K562 (cell line): ENCODE measurements around the gene KCNAB1. TPM values are rescaled to one million over a fixed set of nuclear protein-coding genes. Genes with fewer than 3 reads are reported as not detected.
A peak's percentile ranks its signal among the peaks of the same experiment; 100 is the strongest.

ENCODE experiments used
- BHLHE40 ChIP-seq: IDR thresholded peaks from 2 replicates; pipeline ENCODE4 v1.6.1; 2011; ENCODE audit warnings: low read length, improper control_type of control experiment
- CREM ChIP-seq: IDR thresholded peaks from 2 replicates; pipeline ENCODE4 v1.6.1; 2014; ENCODE audit warnings: antibody characterized with exemption, low read depth
- EP300 ChIP-seq: IDR thresholded peaks from 2 replicates; pipeline ENCODE4 v1.6.1; 2012; ENCODE audit warnings: low read length, improper control_type of control experiment
- EP400 ChIP-seq: fragments of 450-650 bp; IDR thresholded peaks from 2 replicates; pipeline ENCODE4 v1.6.1; 2017; ENCODE audit warnings: antibody characterized with exemption, mild to moderate bottlenecking, moderate library complexity
- FOSL1 ChIP-seq: fragments of 200-800 bp; sonication (Bioruptor generic); conservative IDR thresholded peaks from 2 replicates; pipeline ENCODE4 v1.6.1; 2016; ENCODE audit warnings: missing genetic modification characterization, missing compliant biosample characterization
- GABPA ChIP-seq: fragments of 200-800 bp; sonication (Bioruptor generic); conservative IDR thresholded peaks from 2 replicates; pipeline ENCODE4 v1.6.1; 2016; ENCODE audit warnings: low read depth, missing genetic modification characterization, missing compliant biosample characterization
- GATA2 ChIP-seq: sonication (generic); formaldehyde crosslinking; IDR thresholded peaks from 2 replicates; pipeline ENCODE4 v1.4.0; 2020; ENCODE audit warnings: mild to moderate bottlenecking, missing genetic modification reagents
- HDAC2 ChIP-seq: fragments of 450-650 bp; IDR thresholded peaks from 2 replicates; pipeline ENCODE4 v1.6.1; 2016; ENCODE audit warnings: mild to moderate bottlenecking
- MEF2D ChIP-seq: conservative IDR thresholded peaks from 2 replicates; pipeline ENCODE4 v1.6.1; 2016; ENCODE audit warnings: low read depth, missing genetic modification characterization, missing compliant biosample characterization
- MIER1 ChIP-seq: fragments of 450-650 bp; IDR thresholded peaks from 2 replicates; pipeline ENCODE4 v1.6.1; 2016; ENCODE audit warnings: antibody characterized with exemption, mild to moderate bottlenecking, low read depth
- NBN ChIP-seq: fragments of 450-650 bp; IDR thresholded peaks from 2 replicates; pipeline ENCODE4 v1.6.1; 2016; ENCODE audit warnings: low read depth, mild to moderate bottlenecking
- POLR2A ChIP-seq: fragments of 450-650 bp; conservative IDR thresholded peaks from 2 replicates; pipeline ENCODE4 v1.6.1; 2016
- RAD21 ChIP-seq, 2 experiments: fragments of 250-450 bp in 1 of 2; fragments of 450-650 bp in 1 of 2; sonication (Bioruptor Pico) in 1 of 2; formaldehyde crosslinking in 1 of 2; IDR thresholded peaks in 1 of 2; conservative IDR thresholded peaks in 1 of 2; 2 replicates each; pipeline versions ENCODE4 v1.4.0 to v1.8.0; 2020 to 2022; ENCODE audit warnings: mild to moderate bottlenecking in 2 of 2, moderate library complexity in 1 of 2
- RFX1 ChIP-seq: fragments of 450-650 bp; IDR thresholded peaks from 2 replicates; pipeline ENCODE4 v1.6.1; 2016; ENCODE audit warnings: mild to moderate bottlenecking, moderate library complexity
- TCF3 ChIP-seq: sonication (generic); formaldehyde crosslinking; IDR thresholded peaks from 2 replicates; pipeline ENCODE4 v1.4.0; 2020; ENCODE audit warnings: mild to moderate bottlenecking, missing genetic modification reagents
- TCF7 ChIP-seq: sonication (generic); IDR thresholded peaks from 2 replicates; pipeline ENCODE4 v1.6.1; 2016; ENCODE audit warnings: antibody characterized with exemption, borderline replicate concordance
- TEAD4 ChIP-seq, 2 experiments: sonication (generic) in 1 of 2; formaldehyde crosslinking in 1 of 2; IDR thresholded peaks; 2 replicates each; pipeline versions ENCODE4 v1.6.1 to v1.8.0; 2012 to 2022; ENCODE audit warnings: borderline replicate concordance in 1 of 2, inconsistent platforms in 1 of 2, low read length in 1 of 2, mild to moderate bottlenecking in 1 of 2, missing genetic modification reagents in 1 of 2
- ZNF76 ChIP-seq: fragments of 250-450 bp; sonication (Bioruptor Pico); IDR thresholded peaks from 2 replicates; pipeline ENCODE4 v1.4.0; 2020; ENCODE audit warnings: mild to moderate bottlenecking, moderate library complexity, borderline replicate concordance
- polyA plus RNA-seq, 8 experiments: library from polyadenylated mRNA; depleted of rRNA in 4 of 8; stranded (reverse) in 5 of 8; unstranded in 3 of 8; fragments of >200 nt; fragmentation: Nextera tagmentation in 2 of 8; fragmentation: Illumina TruSeq in 1 of 8; extraction: Ambion mirVana in 2 of 8; extraction: Trizol in 1 of 8; gene quantifications; 2 replicates each; pipeline versions ENCODE4 v1.2.1 to v1.2.3, GENCODE V29; 2011 to 2014; ENCODE audit warnings: inconsistent platforms in 1 of 8, missing spikeins in 1 of 8
- total RNA-seq, 7 experiments: library from RNA; depleted of rRNA in 6 of 7; stranded (reverse); fragments of >200 nt in 6 of 7; fragmentation: Illumina TruSeq in 2 of 7; extraction: Trizol in 2 of 7; gene quantifications; 2 replicates each; pipeline versions ENCODE4 v1.2.1 to v1.2.3, GENCODE V29; 2011 to 2021; ENCODE audit warnings: low replicate concordance in 1 of 7
- TF ChIP-seq, protein P1 (sequence below): fragments of 450-650 bp; IDR thresholded peaks from 2 replicates; pipeline ENCODE4 v1.6.1; 2016; ENCODE audit warnings: mild to moderate bottlenecking, moderate library complexity

Gene KCNAB1
- total and polyA plus RNA-seq, 9 of the 15 experiments (the other 6 are each of a cell fraction or from before 2014, with no cell fraction given) = 0.14 to 1.2 (median 0.51) TPM

DNA sequence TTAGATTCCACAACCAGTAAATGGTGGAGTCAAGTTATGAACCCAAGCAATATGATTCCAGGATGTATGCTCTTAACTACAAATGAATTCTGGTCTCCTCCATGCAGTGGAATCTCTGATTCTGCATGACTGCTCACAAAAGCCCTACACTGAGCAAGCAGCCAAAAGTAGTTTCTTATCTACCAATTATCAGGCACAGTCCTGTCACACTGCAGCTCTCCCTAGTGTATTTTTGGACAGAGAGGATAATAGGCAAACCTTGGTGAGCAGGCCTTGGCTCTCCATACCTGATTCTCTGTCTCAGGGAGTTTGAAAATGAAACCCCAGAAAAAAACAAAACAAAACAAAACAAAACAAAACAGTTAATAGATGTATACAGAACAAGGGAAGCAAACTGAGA, 438.0 kb downstream of the KCNAB1 start (continued):
- TF ChIP-seq, protein P1, sequence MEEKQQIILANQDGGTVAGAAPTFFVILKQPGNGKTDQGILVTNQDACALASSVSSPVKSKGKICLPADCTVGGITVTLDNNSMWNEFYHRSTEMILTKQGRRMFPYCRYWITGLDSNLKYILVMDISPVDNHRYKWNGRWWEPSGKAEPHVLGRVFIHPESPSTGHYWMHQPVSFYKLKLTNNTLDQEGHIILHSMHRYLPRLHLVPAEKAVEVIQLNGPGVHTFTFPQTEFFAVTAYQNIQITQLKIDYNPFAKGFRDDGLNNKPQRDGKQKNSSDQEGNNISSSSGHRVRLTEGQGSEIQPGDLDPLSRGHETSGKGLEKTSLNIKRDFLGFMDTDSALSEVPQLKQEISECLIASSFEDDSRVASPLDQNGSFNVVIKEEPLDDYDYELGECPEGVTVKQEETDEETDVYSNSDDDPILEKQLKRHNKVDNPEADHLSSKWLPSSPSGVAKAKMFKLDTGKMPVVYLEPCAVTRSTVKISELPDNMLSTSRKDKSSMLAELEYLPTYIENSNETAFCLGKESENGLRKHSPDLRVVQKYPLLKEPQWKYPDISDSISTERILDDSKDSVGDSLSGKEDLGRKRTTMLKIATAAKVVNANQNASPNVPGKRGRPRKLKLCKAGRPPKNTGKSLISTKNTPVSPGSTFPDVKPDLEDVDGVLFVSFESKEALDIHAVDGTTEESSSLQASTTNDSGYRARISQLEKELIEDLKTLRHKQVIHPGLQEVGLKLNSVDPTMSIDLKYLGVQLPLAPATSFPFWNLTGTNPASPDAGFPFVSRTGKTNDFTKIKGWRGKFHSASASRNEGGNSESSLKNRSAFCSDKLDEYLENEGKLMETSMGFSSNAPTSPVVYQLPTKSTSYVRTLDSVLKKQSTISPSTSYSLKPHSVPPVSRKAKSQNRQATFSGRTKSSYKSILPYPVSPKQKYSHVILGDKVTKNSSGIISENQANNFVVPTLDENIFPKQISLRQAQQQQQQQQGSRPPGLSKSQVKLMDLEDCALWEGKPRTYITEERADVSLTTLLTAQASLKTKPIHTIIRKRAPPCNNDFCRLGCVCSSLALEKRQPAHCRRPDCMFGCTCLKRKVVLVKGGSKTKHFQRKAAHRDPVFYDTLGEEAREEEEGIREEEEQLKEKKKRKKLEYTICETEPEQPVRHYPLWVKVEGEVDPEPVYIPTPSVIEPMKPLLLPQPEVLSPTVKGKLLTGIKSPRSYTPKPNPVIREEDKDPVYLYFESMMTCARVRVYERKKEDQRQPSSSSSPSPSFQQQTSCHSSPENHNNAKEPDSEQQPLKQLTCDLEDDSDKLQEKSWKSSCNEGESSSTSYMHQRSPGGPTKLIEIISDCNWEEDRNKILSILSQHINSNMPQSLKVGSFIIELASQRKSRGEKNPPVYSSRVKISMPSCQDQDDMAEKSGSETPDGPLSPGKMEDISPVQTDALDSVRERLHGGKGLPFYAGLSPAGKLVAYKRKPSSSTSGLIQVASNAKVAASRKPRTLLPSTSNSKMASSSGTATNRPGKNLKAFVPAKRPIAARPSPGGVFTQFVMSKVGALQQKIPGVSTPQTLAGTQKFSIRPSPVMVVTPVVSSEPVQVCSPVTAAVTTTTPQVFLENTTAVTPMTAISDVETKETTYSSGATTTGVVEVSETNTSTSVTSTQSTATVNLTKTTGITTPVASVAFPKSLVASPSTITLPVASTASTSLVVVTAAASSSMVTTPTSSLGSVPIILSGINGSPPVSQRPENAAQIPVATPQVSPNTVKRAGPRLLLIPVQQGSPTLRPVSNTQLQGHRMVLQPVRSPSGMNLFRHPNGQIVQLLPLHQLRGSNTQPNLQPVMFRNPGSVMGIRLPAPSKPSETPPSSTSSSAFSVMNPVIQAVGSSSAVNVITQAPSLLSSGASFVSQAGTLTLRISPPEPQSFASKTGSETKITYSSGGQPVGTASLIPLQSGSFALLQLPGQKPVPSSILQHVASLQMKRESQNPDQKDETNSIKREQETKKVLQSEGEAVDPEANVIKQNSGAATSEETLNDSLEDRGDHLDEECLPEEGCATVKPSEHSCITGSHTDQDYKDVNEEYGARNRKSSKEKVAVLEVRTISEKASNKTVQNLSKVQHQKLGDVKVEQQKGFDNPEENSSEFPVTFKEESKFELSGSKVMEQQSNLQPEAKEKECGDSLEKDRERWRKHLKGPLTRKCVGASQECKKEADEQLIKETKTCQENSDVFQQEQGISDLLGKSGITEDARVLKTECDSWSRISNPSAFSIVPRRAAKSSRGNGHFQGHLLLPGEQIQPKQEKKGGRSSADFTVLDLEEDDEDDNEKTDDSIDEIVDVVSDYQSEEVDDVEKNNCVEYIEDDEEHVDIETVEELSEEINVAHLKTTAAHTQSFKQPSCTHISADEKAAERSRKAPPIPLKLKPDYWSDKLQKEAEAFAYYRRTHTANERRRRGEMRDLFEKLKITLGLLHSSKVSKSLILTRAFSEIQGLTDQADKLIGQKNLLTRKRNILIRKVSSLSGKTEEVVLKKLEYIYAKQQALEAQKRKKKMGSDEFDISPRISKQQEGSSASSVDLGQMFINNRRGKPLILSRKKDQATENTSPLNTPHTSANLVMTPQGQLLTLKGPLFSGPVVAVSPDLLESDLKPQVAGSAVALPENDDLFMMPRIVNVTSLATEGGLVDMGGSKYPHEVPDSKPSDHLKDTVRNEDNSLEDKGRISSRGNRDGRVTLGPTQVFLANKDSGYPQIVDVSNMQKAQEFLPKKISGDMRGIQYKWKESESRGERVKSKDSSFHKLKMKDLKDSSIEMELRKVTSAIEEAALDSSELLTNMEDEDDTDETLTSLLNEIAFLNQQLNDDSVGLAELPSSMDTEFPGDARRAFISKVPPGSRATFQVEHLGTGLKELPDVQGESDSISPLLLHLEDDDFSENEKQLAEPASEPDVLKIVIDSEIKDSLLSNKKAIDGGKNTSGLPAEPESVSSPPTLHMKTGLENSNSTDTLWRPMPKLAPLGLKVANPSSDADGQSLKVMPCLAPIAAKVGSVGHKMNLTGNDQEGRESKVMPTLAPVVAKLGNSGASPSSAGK = no peak
- 0 out of 2 replicates have a peak, but pooled peaks have one; percentile 31 for TF ChIP-seq CREM
- TF ChIP-seq RAD21 (CRISPR knock-in tag; conservative IDR thresholded peaks at IDR 0.05 in 1 of 2, IDR thresholded peaks at IDR 0.05 in 1 of 2) = peak; percentile 15 to 24; a peak in 3 of 4 replicates
- TF ChIP-seq MIER1 = no peak
- peak; percentile 48; the same call in 1 of the 2 replicates for TF ChIP-seq TCF3 (CRISPR knock-in tag)
- peak; percentile 72; the same call in 1 of the 2 replicates for TF ChIP-seq MEF2D (tag)
- no peak for TF ChIP-seq POLR2A
- TF ChIP-seq RFX1 = 0 out of 2 replicates have a peak, but pooled peaks have one; percentile 4
- 0 out of 2 replicates have a peak, but pooled peaks have one; percentile 28 for TF ChIP-seq FOSL1 (tag)
- TF ChIP-seq BHLHE40 = 0 out of 2 replicates have a peak, but pooled peaks have one; percentile 27
- no peak for TF ChIP-seq GABPA (tag)
- TF ChIP-seq EP400 = peak; percentile 20; the same call in 1 of the 2 replicates
- peak; percentile 59; the same call in 1 of the 2 replicates for TF ChIP-seq NBN
- TF ChIP-seq EP300 = 0 out of 2 replicates have a peak, but pooled peaks have one; percentile 25
- TF ChIP-seq GATA2 (CRISPR knock-in tag) = peak; percentile 63; the same call in 1 of the 2 replicates
- 0 out of 2 replicates have a peak, but pooled peaks have one; percentile 22 for TF ChIP-seq HDAC2
- TF ChIP-seq TCF7 = no peak
- TF ChIP-seq ZNF76 (CRISPR knock-in tag) = no peak
- TF ChIP-seq TEAD4 (IDR thresholded peaks at IDR 0.05; ENCODE audit: low read length) = peak; percentile 60
- TF ChIP-seq TEAD4 (CRISPR knock-in tag; IDR thresholded peaks at IDR 0.05; ENCODE audit: borderline replicate concordance) = no peak
